Naive thymus-derived CD4-positive, alpha-beta T cell (primary cell): Measurements from ENCODE around the gene SLC6A13. TPM values are rescaled to one million over a fixed set of nuclear protein-coding genes. Genes with fewer than 3 reads are reported as not detected.

ENCODE experiments used
- ATAC-seq: fragments of 150-1000 bp; cut with Tn5 transposase; 2 replicates; pipeline ENCODE4 v1.10.0; 2021; ENCODE audit warnings: mild to moderate bottlenecking, moderate library complexity
- CTCF ChIA-PET: fragments of 350-600 bp; sonication (Branson Sonifier 250); formaldehyde crosslinking; loops from one replicate; lab custom pipeline; 2021; ENCODE audit warnings: antibody characterized with exemption; lab: Charles Lee
- POLR2A ChIA-PET: fragments of 350-600 bp; sonication (Branson Sonifier 250); formaldehyde crosslinking; loops from one replicate; lab custom pipeline; 2021; ENCODE audit warnings: antibody characterized with exemption, inconsistent platforms; lab: Charles Lee
- DNase-seq, 9 donors: peaks; one replicate each; pipeline versions ENCODE4 v3.0.0 to v3.0.0-alpha.2; 2020 to 2022; ENCODE audit warnings: mixed read lengths in 1 of 9
- H3K27ac ChIP-seq: one replicate; pipeline ENCODE4 v1.7.0; 2013; ENCODE audit warnings: mild to moderate bottlenecking, low read depth, low read length, moderate library complexity
- H3K27me3 ChIP-seq, 2 donors: one replicate each; pipeline ENCODE4 v1.7.0; 2013; ENCODE audit warnings: low read length in 2 of 2, mild to moderate bottlenecking in 2 of 2, moderate library complexity in 2 of 2; ENCODE audit not compliant: control insufficient read depth in 2 of 2, insufficient read depth in 2 of 2
- H3K36me3 ChIP-seq, 3 experiments: 1 replicate in 2 of 3; 2 replicates in 1 of 3; pipeline ENCODE4 v1.7.0; 2013; ENCODE audit warnings: low read length in 3 of 3, mild to moderate bottlenecking in 3 of 3, moderate library complexity in 1 of 3; ENCODE audit not compliant: insufficient read depth in 3 of 3, control insufficient read depth in 2 of 3
- H3K4me1 ChIP-seq, 2 donors: one replicate each; pipeline ENCODE4 v1.7.0; 2013; ENCODE audit warnings: low read length in 2 of 2, mild to moderate bottlenecking in 2 of 2, moderate library complexity in 1 of 2; ENCODE audit not compliant: control insufficient read depth in 2 of 2, insufficient read depth in 2 of 2
- H3K4me3 ChIP-seq: 2 replicates; pipeline ENCODE4 v1.7.0; 2013; ENCODE audit warnings: mild to moderate bottlenecking, low read length
- H3K9me3 ChIP-seq, 3 experiments: 1 replicate in 2 of 3; 2 replicates in 1 of 3; pipeline ENCODE4 v1.7.0; 2013; ENCODE audit warnings: low read length in 3 of 3; ENCODE audit not compliant: control insufficient read depth in 2 of 3
- H3K27ac Mint-ChIP-seq, 9 donors: one replicate each; pipeline ENCODE4 v1.8.0; 2020 to 2022; ENCODE audit warnings: mixed read lengths in 9 of 9, mild to moderate bottlenecking in 8 of 9, moderate library complexity in 5 of 9, inconsistent platforms in 2 of 9
- H3K27me3 Mint-ChIP-seq, 5 donors: one replicate each; pipeline ENCODE4 v1.8.0; 2021 to 2022; ENCODE audit warnings: mixed read lengths in 5 of 5, mild to moderate bottlenecking in 1 of 5
- H3K36me3 Mint-ChIP-seq, 5 donors: one replicate each; pipeline ENCODE4 v1.8.0; 2020 to 2022; ENCODE audit warnings: mixed read lengths in 5 of 5, mild to moderate bottlenecking in 3 of 5, inconsistent platforms in 1 of 5
- H3K4me1 Mint-ChIP-seq, 7 donors: one replicate each; pipeline ENCODE4 v1.8.0; 2020 to 2022; ENCODE audit warnings: mixed read lengths in 7 of 7, mild to moderate bottlenecking in 3 of 7, inconsistent platforms in 1 of 7
- H3K4me3 Mint-ChIP-seq, 10 donors: one replicate each; pipeline ENCODE4 v1.8.0; 2020 to 2022; ENCODE audit warnings: mild to moderate bottlenecking in 10 of 10, mixed read lengths in 10 of 10, moderate library complexity in 6 of 10, inconsistent platforms in 2 of 10
- H3K9me3 Mint-ChIP-seq, 11 donors: one replicate each; pipeline ENCODE4 v1.8.0; 2020 to 2022; ENCODE audit warnings: mixed read lengths in 11 of 11, mild to moderate bottlenecking in 4 of 11, inconsistent platforms in 1 of 11, moderate library complexity in 1 of 11
- intact Hi-C, 2 donors: fragments of 100-400 bp; cut with micrococcal nuclease; formaldehyde crosslinking; loops; one replicate each; pipeline ENCODE4 v1.15.1; 2023
- polyA plus RNA-seq, 2 donors: library from polyadenylated mRNA; unstranded; fragments of 300-500 nt; fragmentation: Illumina TruSeq; gene quantifications; one replicate each; pipeline ENCODE4 v1.2.3, GENCODE V29; 2021
- total RNA-seq, 6 experiments: library from RNA in 5 of 6; stranded (reverse) in 5 of 6; gene quantifications; 1 replicate in 5 of 6; 2 replicates in 1 of 6; pipeline ENCODE4 v1.2.3 and lab custom pipeline; 2021 to 2026

Gene SLC6A13
- total and polyA plus RNA-seq, 7 experiments from 2014 or later: 0.61 to 1.5 (median 0.74) TPM; not detected in 3

DNA sequence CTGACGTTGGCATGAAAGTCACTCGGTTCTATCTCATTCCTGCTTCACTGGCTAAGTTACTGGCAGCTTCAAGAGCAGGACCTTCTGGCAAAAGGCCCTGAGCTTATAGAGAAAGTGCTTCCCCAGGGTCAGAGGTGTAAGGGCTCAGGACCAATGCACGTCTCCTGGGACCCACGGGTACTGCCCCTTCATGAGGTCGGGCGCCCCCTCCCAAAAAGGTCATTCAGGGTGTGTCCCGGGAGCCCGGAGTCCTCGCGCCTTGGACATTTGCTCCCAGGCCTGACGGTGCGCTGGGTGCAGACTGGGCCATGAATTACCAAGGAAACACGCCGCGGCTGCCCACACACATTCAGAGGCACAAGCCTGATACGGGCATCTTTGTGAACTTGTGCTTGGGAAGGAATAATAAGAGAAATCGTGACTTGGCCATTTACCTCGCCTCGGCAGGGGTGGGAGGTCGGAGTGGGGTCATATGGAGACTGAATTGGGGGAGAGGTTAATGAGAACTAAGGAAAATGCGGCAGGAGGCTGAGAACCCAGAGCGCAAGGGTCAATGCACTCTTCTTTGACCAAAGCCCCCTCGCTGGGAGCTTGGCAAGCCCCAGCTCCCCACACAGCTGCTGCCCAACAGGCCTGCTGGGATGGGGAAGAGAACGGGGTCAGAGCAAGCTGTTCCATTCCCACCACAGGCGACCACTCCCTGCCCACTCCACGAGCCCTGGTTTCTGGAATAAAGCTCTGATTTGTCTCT is 33.0 kb downstream of the SLC6A13 start:
- intact Hi-C loops: no loop called here
- H3K36me3 Mint-ChIP-seq: no peaks in the 10 kb centered on the region
- H3K9me3 ChIP-seq: no peaks in the 10 kb centered on the region
- H3K36me3 ChIP-seq: no peaks in the 10 kb centered on the region
- peaks cover 0 to 4% (median 0%) of the 10 kb centered on the region in 11 donors for H3K9me3 Mint-ChIP-seq
- CTCF ChIA-PET: no interaction called here
- ATAC-seq (no peak), DNase-seq (no peak)
- no peaks in the 10 kb centered on the region for H3K4me1 Mint-ChIP-seq
- no peak overlapping the region for H3K27ac ChIP-seq
- POLR2A ChIA-PET: no interaction called here
- no peaks in the 10 kb centered on the region for H3K4me1 ChIP-seq
- H3K27me3 Mint-ChIP-seq: peaks cover 0 to 6% (median 4%) of the 10 kb centered on the region in 5 donors
- no peaks in the 10 kb centered on the region for H3K27me3 ChIP-seq
- H3K4me3 Mint-ChIP-seq: no peak overlapping the region
- no peak overlapping the region for H3K27ac Mint-ChIP-seq
- H3K4me3 ChIP-seq: no peak overlapping the region

DNA sequence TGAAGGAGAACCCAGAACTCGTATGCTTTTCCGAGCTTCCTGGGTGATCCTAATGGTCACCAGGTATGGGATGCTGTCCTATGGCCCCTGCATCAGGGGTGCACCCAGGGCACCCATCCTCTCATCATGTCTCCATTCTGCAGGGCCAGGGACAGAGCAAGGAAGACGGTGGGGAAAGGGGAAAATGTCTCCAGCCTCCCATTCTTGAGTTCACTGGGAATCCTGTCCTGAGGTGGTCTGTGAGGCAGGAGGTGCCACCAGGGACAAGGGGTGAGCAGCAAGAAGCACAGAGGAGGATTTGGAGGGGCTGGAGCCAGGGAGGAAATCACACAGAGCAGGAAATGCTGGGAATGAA is 33.8 kb downstream of the SLC6A13 start:
- peak overlapping the region in 1 of 9 donors; percentile 81 for H3K27ac Mint-ChIP-seq
- H3K4me1 ChIP-seq: no peaks in the 10 kb centered on the region
- POLR2A ChIA-PET: no interaction called here
- intact Hi-C loops: no loop called here
- H3K4me1 Mint-ChIP-seq: no peaks in the 10 kb centered on the region
- ATAC-seq: no peak
- no peaks in the 10 kb centered on the region for H3K36me3 Mint-ChIP-seq
- no peak overlapping the region for H3K27ac ChIP-seq
- no peaks in the 10 kb centered on the region for H3K27me3 ChIP-seq
- CTCF ChIA-PET: no interaction called here
- H3K4me3 ChIP-seq: no peak overlapping the region
- peaks cover 0 to 3% (median 0%) of the 10 kb centered on the region in 11 donors for H3K9me3 Mint-ChIP-seq
- DNase-seq: no peak
- peaks cover 0 to 6% (median 4%) of the 10 kb centered on the region in 5 donors for H3K27me3 Mint-ChIP-seq
- H3K36me3 ChIP-seq: no peaks in the 10 kb centered on the region
- no peaks in the 10 kb centered on the region for H3K9me3 ChIP-seq
- H3K4me3 Mint-ChIP-seq: no peak overlapping the region

DNA sequence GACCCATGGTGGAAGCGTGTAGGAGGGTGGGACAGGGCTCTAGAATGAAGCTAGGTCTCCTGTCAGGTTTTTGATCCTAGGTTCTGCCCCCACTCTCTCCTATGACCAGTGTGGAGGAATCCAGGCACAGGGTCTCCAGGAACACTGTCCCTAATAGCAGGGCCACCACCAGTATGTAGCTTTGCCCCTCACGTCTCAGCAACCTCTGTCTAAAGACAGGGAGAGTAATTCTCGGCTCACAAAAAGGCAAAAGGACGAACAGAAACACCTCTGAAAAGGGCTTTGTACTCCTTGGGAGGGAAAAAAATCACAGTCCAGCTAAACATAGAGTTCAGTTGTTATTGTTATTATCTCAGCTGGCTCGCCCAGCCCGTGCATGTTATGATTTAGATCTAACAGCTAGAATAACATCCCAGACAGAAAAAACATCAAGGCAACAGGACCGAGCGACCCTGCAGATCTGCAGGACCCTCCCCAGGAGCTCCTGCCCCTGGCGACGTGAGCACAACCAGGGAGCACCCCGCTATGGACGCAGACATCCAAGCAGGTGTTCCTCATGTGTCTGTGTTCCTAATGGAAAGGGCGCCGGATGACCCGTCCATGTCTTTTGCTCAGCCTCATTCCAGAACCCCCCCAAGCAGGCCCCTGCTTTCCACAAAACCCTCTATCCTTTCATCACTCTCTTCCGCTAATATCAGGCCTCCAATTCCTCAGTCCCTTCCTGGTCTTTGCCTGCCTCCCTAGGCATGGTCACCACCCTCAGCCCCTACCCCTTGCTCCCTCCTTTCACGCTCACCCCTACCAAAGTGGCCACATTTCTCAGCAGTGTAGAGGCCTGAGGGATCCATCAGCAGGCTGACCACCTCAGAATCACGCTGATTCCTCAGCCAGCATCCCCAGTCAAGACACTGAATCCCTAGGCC is 34.5 kb downstream of the SLC6A13 start:
- Histone ChIP-seq H3K27ac (no peak overlapping the region), H3K27me3 (no peaks in the 10 kb centered on the region), H3K9me3 (no peaks in the 10 kb centered on the region), H3K4me3 (no peak overlapping the region), H3K4me1 (no peaks in the 10 kb centered on the region), H3K36me3 (no peaks in the 10 kb centered on the region)
- no peaks in the 10 kb centered on the region for H3K4me1 Mint-ChIP-seq
- no peak overlapping the region for H3K4me3 Mint-ChIP-seq
- H3K27me3 Mint-ChIP-seq: peaks cover 0 to 6% (median 4%) of the 10 kb centered on the region in 5 donors
- no peak for ATAC-seq
- H3K9me3 Mint-ChIP-seq: no peaks in the 10 kb centered on the region
- DNase-seq: no peak
- intact Hi-C loops: no loop called here
- ChIA-PET POLR2A (no interaction called here), CTCF (no interaction called here)
- peak overlapping the region in 2 of 9 donors; percentile 81 to 86 for H3K27ac Mint-ChIP-seq
- no peaks in the 10 kb centered on the region for H3K36me3 Mint-ChIP-seq

DNA sequence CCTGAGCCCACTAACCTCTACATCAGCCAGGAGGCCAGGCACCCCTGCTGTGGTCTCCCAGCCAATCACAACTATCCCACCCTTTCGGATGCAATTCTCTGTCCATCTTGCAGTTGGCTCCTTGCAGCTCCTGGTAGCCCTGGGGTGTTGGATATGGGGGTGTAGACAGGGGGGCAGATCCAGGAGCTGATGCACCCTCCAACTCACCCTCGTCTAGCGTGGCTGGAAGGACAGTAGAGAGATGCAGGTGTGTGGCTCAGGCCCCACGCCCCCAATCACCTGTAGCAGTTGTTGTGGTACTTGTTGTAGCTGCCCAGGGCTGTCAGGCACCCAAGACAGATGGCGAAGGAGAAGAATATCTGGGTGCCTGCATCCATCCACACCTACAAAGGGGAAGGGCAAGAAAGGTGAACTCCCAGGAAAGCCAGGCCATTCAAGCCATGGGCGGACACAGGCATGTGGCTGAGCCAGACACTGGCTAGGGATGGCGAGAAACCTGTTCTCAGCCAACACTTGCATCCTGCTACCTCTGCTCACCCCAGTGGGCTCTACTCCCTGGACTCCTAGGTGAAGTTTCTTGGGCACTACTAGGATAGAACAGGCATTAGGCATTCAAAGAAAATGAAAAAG is 35.2 kb downstream of the SLC6A13 start:
- H3K36me3 Mint-ChIP-seq: no peaks in the 10 kb centered on the region
- no peaks in the 10 kb centered on the region for H3K4me1 Mint-ChIP-seq
- CTCF ChIA-PET: no interaction called here
- intact Hi-C loops: no loop called here
- Histone ChIP-seq H3K27ac (no peak overlapping the region), H3K9me3 (no peaks in the 10 kb centered on the region), H3K36me3 (no peaks in the 10 kb centered on the region), H3K4me3 (no peak overlapping the region), H3K27me3 (no peaks in the 10 kb centered on the region), H3K4me1 (no peaks in the 10 kb centered on the region)
- no peak overlapping the region for H3K27ac Mint-ChIP-seq
- H3K9me3 Mint-ChIP-seq: no peaks in the 10 kb centered on the region
- no peak overlapping the region for H3K4me3 Mint-ChIP-seq
- POLR2A ChIA-PET: no interaction called here
- ATAC-seq: no peak
- DNase-seq: no peak
- peaks cover 0 to 6% (median 4%) of the 10 kb centered on the region in 5 donors for H3K27me3 Mint-ChIP-seq

DNA sequence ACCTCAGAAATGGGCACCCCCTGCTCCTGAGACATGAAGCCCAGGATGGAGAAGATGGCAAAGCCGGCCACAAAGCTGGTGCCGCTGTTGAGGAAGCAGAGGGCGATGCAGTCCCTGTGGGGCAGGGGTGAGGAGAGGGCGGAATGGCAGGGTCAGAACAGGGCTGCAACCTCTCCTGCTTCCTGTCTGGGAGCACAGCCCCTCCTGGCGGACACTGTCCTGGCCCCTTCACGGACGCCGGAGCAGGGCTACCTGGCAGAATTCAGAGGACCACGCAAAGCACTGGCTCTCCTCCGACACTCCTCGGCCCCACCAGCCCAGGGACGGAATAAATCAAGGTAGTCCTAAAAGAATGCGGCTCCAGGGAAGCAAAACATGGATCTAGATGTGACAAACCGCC is 36.2 kb downstream of the SLC6A13 start:
- POLR2A ChIA-PET: no interaction called here
- intact Hi-C loops: no loop called here
- CTCF ChIA-PET: no interaction called here
- ATAC-seq (no peak), DNase-seq (no peak)
- Histone ChIP-seq H3K27ac (no peak overlapping the region), H3K4me1 (no peaks in the 10 kb centered on the region), H3K27me3 (no peaks in the 10 kb centered on the region), H3K9me3 (no peaks in the 10 kb centered on the region), H3K4me3 (no peak overlapping the region), H3K36me3 (no peaks in the 10 kb centered on the region)
- no peak overlapping the region for H3K27ac Mint-ChIP-seq
- H3K9me3 Mint-ChIP-seq: no peaks in the 10 kb centered on the region
- no peaks in the 10 kb centered on the region for H3K36me3 Mint-ChIP-seq
- peaks cover 0 to 6% (median 4%) of the 10 kb centered on the region in 5 donors for H3K27me3 Mint-ChIP-seq
- H3K4me1 Mint-ChIP-seq: peaks cover 0 to 2% (median 0%) of the 10 kb centered on the region in 7 donors
- no peak overlapping the region for H3K4me3 Mint-ChIP-seq

DNA sequence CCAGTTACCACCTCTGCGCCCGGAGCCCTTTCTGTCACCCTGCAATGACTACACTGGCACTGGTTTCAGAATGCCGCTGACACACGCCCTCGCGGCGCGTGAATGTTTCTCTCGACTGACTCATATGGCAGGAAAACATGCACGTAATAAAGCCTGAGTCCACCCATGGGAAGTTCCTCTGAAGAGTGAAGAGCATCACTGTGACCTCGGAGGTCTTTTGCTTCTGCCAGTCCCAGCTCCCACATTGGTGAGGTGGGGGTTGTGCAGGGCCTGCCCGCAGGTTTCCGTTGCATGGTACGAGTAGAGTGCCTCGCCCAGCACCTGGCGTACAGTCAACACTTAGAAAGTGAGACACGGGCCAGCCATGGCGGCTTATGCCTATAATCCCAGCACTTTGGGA is 37.6 kb downstream of the SLC6A13 start:
- ATAC-seq (no peak), DNase-seq (no peak)
- intact Hi-C loops: no loop called here
- Histone ChIP-seq H3K27ac (no peak overlapping the region), H3K4me3 (no peak overlapping the region), H3K36me3 (no peaks in the 10 kb centered on the region), H3K9me3 (no peaks in the 10 kb centered on the region), H3K27me3 (no peaks in the 10 kb centered on the region), H3K4me1 (no peaks in the 10 kb centered on the region)
- no peaks in the 10 kb centered on the region for H3K36me3 Mint-ChIP-seq
- H3K27me3 Mint-ChIP-seq: peaks cover 0 to 6% (median 3%) of the 10 kb centered on the region in 5 donors
- no peak overlapping the region for H3K4me3 Mint-ChIP-seq
- peaks cover 0 to 2% (median 0%) of the 10 kb centered on the region in 7 donors for H3K4me1 Mint-ChIP-seq
- H3K9me3 Mint-ChIP-seq: no peaks in the 10 kb centered on the region
- no peak overlapping the region for H3K27ac Mint-ChIP-seq
- POLR2A ChIA-PET: no interaction called here
- CTCF ChIA-PET: no interaction called here
